ENCODE data around the gene SCARF1.

GRCh38 chr17:1635675-1636465, 9.7 kb downstream of the SCARF1 start:
- TF ChIP-seq SP1 (CRISPR knock-in tag; conservative IDR thresholded peaks at IDR 0.05) = no peak
- no peak for TF ChIP-seq ZNF396 (CRISPR knock-in tag; IDR thresholded peaks at IDR 0.05; ENCODE audit: borderline replicate concordance)
